Endothelial cell of umbilical vein (primary cell): Measurements from ENCODE around the gene CEP57.

Experiments
- EZH2 ChIP-seq: IDR thresholded peaks from 2 replicates; pipeline ENCODE4 v1.6.1; 2012; ENCODE audit warnings: borderline replicate concordance, low read depth, mild to moderate bottlenecking, moderate library complexity, low read length, inconsistent platforms; ENCODE audit not compliant: severe bottlenecking
- GATA2 ChIP-seq: IDR thresholded peaks from 2 replicates; pipeline ENCODE4 v1.7.0; 2011; ENCODE audit warnings: low read depth, mild to moderate bottlenecking, moderate library complexity, mixed read lengths, low read length; ENCODE audit not compliant: insufficient read length, insufficient read depth
- JUN ChIP-seq: IDR thresholded peaks from 2 replicates; pipeline ENCODE4 v1.6.1; 2011; ENCODE audit warnings: borderline replicate concordance, low read depth; ENCODE audit not compliant: insufficient read length, insufficient read depth
- MYC ChIP-seq: IDR thresholded peaks from one replicate; pipeline ENCODE4 v1.6.1; 2011; ENCODE audit warnings: mild to moderate bottlenecking, low read depth, low read length
- POLR2A ChIP-seq: IDR thresholded peaks from 2 replicates; pipeline ENCODE4 v1.6.1; 2012; ENCODE audit warnings: low read depth, mild to moderate bottlenecking, control low read depth, low read length
- POLR2AphosphoS5 ChIP-seq: IDR thresholded peaks from 2 replicates; pipeline ENCODE4 v1.6.1; 2012; ENCODE audit warnings: low read depth, mild to moderate bottlenecking, control low read depth, low read length, moderate library complexity; ENCODE audit not compliant: insufficient read depth
- TF ChIP-seq, protein P1 (sequence below), 2 donors: IDR thresholded peaks; 1 replicate in 1 of 2; 2 replicates in 1 of 2; pipeline ENCODE4 v1.5.1; 2011; ENCODE audit warnings: low read length in 2 of 2, mild to moderate bottlenecking in 2 of 2, moderate library complexity in 2 of 2, control low read depth in 1 of 2, inconsistent platforms in 1 of 2, low read depth in 1 of 2; ENCODE audit not compliant: insufficient read depth in 1 of 2; ENCODE audit errors: extremely low read depth in 1 of 2
- TF ChIP-seq, protein P2 (sequence below): IDR thresholded peaks from 2 replicates; pipeline ENCODE4 v1.6.1; 2011; ENCODE audit not compliant: insufficient read depth, insufficient read length

DNA sequence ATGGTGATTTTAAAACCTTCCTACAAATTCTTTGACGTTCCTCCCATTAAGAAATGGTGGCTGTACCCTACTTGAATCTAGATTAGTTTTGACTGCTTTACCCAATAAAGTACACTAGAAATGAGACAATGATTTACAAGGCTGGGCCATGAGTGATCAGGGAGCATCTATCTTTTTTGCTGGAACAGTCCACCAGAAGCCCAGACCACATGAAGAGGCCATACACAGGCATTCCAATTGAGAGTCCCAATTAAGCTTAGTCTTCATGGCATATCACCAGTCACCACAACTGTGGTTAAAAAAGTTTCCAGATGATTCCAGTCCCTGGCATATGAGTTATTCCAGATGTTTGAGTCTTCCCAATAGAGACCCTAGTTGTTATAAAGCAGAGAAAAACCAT, 40.2 kb upstream of the CEP57 start:
- TF ChIP-seq, protein P1, sequence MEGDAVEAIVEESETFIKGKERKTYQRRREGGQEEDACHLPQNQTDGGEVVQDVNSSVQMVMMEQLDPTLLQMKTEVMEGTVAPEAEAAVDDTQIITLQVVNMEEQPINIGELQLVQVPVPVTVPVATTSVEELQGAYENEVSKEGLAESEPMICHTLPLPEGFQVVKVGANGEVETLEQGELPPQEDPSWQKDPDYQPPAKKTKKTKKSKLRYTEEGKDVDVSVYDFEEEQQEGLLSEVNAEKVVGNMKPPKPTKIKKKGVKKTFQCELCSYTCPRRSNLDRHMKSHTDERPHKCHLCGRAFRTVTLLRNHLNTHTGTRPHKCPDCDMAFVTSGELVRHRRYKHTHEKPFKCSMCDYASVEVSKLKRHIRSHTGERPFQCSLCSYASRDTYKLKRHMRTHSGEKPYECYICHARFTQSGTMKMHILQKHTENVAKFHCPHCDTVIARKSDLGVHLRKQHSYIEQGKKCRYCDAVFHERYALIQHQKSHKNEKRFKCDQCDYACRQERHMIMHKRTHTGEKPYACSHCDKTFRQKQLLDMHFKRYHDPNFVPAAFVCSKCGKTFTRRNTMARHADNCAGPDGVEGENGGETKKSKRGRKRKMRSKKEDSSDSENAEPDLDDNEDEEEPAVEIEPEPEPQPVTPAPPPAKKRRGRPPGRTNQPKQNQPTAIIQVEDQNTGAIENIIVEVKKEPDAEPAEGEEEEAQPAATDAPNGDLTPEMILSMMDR (IDR thresholded peaks at IDR 0.05; ENCODE audit: extremely low read depth in 1 of 2, insufficient read depth in 1 of 2, low read depth in 1 of 2, low read length in 2 of 2): no peak
- TF ChIP-seq POLR2A: no peak
- no peak for TF ChIP-seq POLR2AphosphoS5
- no peak for TF ChIP-seq GATA2
- no peak for TF ChIP-seq JUN
- TF ChIP-seq, protein P2, sequence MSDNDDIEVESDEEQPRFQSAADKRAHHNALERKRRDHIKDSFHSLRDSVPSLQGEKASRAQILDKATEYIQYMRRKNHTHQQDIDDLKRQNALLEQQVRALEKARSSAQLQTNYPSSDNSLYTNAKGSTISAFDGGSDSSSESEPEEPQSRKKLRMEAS: no peak
- no peak for TF ChIP-seq EZH2
- no peak for TF ChIP-seq MYC
